A549 (cell line): Measurements from ENCODE around the gene KIAA0930. TPM values are rescaled to one million over a fixed set of nuclear protein-coding genes. Genes with fewer than 3 reads are reported as not detected.

Experiments
- ATAC-seq, 2 experiments: fragments of 200-7000 bp in 1 of 2; fragments of >200 bp in 1 of 2; cut with Nextera tagmentation in 1 of 2; cut with Tn5 transposase in 1 of 2; 3 replicates each; pipeline versions ENCODE4 v1.8.0 to v1.9.1; 2018 to 2020; ENCODE audit warnings: mild to moderate bottlenecking in 1 of 2, moderate library complexity in 1 of 2
- CTCF ChIA-PET: fragments of 300-600 bp; sonication (Branson Sonifier 250); formaldehyde crosslinking; extraction: SDS; loops from one replicate; lab custom pipeline; 2021; ENCODE audit warnings: antibody characterized with exemption, inconsistent platforms; lab: Yijun Ruan, JAX
- POLR2A ChIA-PET: fragments of 350-600 bp; formaldehyde crosslinking; extraction: SDS; loops from one replicate; lab custom pipeline; 2021; ENCODE audit warnings: antibody characterized with exemption, inconsistent platforms; lab: Yijun Ruan, JAX
- DNase-seq, 2 experiments: peaks; one replicate each; pipeline versions ENCODE4 v3.0.0 to v3.0.0-alpha.2; 2011 to 2016; ENCODE audit warnings: low read depth in 1 of 2, low spot score in 1 of 2
- FAIRE-seq: peaks from 2 replicates; lab custom pipeline; 2011; peaks lifted over from hg19 to GRCh38; lab: Jason Lieb, UNC
- H3K27ac ChIP-seq, 2 experiments: fragments of >200 bp; sonication (Bioruptor Twin); formaldehyde crosslinking; 3 replicates each; pipeline ENCODE4 v1.5.1; 2016 to 2017
- H3K4me1 ChIP-seq: fragments of >200 bp; sonication (Bioruptor Twin); formaldehyde crosslinking; 3 replicates; pipeline ENCODE4 v1.6.1; 2016
- H3K4me2 ChIP-seq: fragments of >200 bp; sonication (Bioruptor Twin); formaldehyde crosslinking; 3 replicates; pipeline ENCODE4 v1.6.1; 2016
- H3K4me3 ChIP-seq: fragments of >200 bp; sonication (Bioruptor Twin); formaldehyde crosslinking; 3 replicates; pipeline ENCODE4 v1.5.1; 2016
- H3K9me3 ChIP-seq: fragments of >200 bp; sonication (Bioruptor Twin); formaldehyde crosslinking; 3 replicates; pipeline ENCODE4 v1.6.1; 2016
- BHLHE40 ChIP-seq: IDR thresholded peaks from 2 replicates; pipeline ENCODE4 v1.6.1; 2012; ENCODE audit warnings: low read depth, low read length, inconsistent platforms
- CBX8 ChIP-seq: fragments of 200-600 bp; sonication (generic); IDR thresholded peaks from 2 replicates; pipeline ENCODE4 v1.6.1; 2016
- CEBPB ChIP-seq, 2 experiments: fragments of >200 bp in 1 of 2; sonication (Bioruptor Twin) in 1 of 2; formaldehyde crosslinking in 1 of 2; IDR thresholded peaks; 2 replicates each; pipeline ENCODE4 v1.6.1; 2012 to 2016
- CHD4 ChIP-seq: fragments of 200-600 bp; sonication (generic); IDR thresholded peaks from 2 replicates; pipeline ENCODE4 v1.6.1; 2016; ENCODE audit warnings: antibody characterized with exemption, mild to moderate bottlenecking, borderline replicate concordance
- CTCF ChIP-seq: fragments of >200 bp; sonication (Bioruptor Twin); formaldehyde crosslinking; IDR thresholded peaks from 3 replicates; pipeline ENCODE4 v1.5.1; 2016
- E2F6 ChIP-seq: IDR thresholded peaks from 2 replicates; pipeline ENCODE4 v1.6.1; 2012; ENCODE audit warnings: low read depth, borderline replicate concordance
- ELK1 ChIP-seq: fragments of 150-350 bp; IDR thresholded peaks from 2 replicates; pipeline ENCODE4 v1.6.1; 2014; ENCODE audit warnings: low read depth, mild to moderate bottlenecking, low read length
- FOSB ChIP-seq: fragments of 250-450 bp; sonication (Bioruptor Pico); IDR thresholded peaks from 2 replicates; pipeline ENCODE4 v1.5.0; 2020; ENCODE audit warnings: mild to moderate bottlenecking, moderate library complexity
- FOSL2 ChIP-seq, 2 experiments: fragments of 450-650 bp in 1 of 2; fragments of >200 bp in 1 of 2; sonication (Bioruptor Twin) in 1 of 2; formaldehyde crosslinking; IDR thresholded peaks; 2 replicates each; pipeline versions ENCODE4 v1.5.0 to v1.6.1; 2016 to 2020; ENCODE audit warnings: mild to moderate bottlenecking in 1 of 2, moderate library complexity in 1 of 2
- GATA3 ChIP-seq: IDR thresholded peaks from 2 replicates; pipeline ENCODE4 v1.6.1; 2012; ENCODE audit warnings: borderline replicate concordance
- HES2 ChIP-seq: fragments of >200 bp; sonication (Bioruptor Twin); formaldehyde crosslinking; IDR thresholded peaks from 2 replicates; pipeline ENCODE4 v1.6.1; 2016
- HOXA7 ChIP-seq: fragments of 250-450 bp; sonication (Bioruptor Pico); IDR thresholded peaks from 2 replicates; pipeline ENCODE4 v1.5.0; 2020; ENCODE audit warnings: mild to moderate bottlenecking, moderate library complexity
- HOXB13 ChIP-seq: fragments of 250-450 bp; sonication (Bioruptor Pico); IDR thresholded peaks from 2 replicates; pipeline ENCODE4 v1.5.0; 2020; ENCODE audit warnings: low read depth, mild to moderate bottlenecking, moderate library complexity
- JUN ChIP-seq, 2 experiments: fragments of >200 bp; sonication (Bioruptor Twin); formaldehyde crosslinking; IDR thresholded peaks; 2 replicates in 1 of 2; 3 replicates in 1 of 2; pipeline ENCODE4 v1.6.1; 2016 to 2017
- MAFK ChIP-seq: fragments of 450-650 bp; IDR thresholded peaks from 2 replicates; pipeline ENCODE4 v1.6.1; 2014; ENCODE audit not compliant: partially characterized antibody
- MAZ ChIP-seq: fragments of 150-350 bp; IDR thresholded peaks from 2 replicates; pipeline ENCODE4 v1.6.1; 2014; ENCODE audit warnings: antibody characterized with exemption, low read depth, low read length, borderline replicate concordance
- MYC ChIP-seq: IDR thresholded peaks from 2 replicates; pipeline ENCODE4 v1.6.1; 2012; ENCODE audit warnings: mild to moderate bottlenecking, inconsistent platforms, low read length, improper control_type of control experiment, borderline replicate concordance
- NFE2L2 ChIP-seq: fragments of 150-350 bp; conservative IDR thresholded peaks from 2 replicates; pipeline ENCODE4 v1.6.1; 2014; ENCODE audit warnings: low read length
- RARB ChIP-seq: fragments of 250-450 bp; sonication (Bioruptor Pico); IDR thresholded peaks from 2 replicates; pipeline ENCODE4 v1.8.0; 2021; ENCODE audit warnings: mild to moderate bottlenecking, moderate library complexity
- RFX5 ChIP-seq: fragments of 450-650 bp; IDR thresholded peaks from 2 replicates; pipeline ENCODE4 v1.7.1; 2014; ENCODE audit warnings: antibody characterized with exemption, mild to moderate bottlenecking, moderate library complexity
- RNF2 ChIP-seq: fragments of 200-600 bp; sonication (generic); IDR thresholded peaks from 2 replicates; pipeline ENCODE4 v1.6.1; 2016; ENCODE audit warnings: low read depth, mild to moderate bottlenecking, antibody characterized with exemption, moderate library complexity, borderline replicate concordance
- SMC3 ChIP-seq: fragments of >200 bp; sonication (Bioruptor Twin); formaldehyde crosslinking; IDR thresholded peaks from 3 replicates; pipeline ENCODE4 v1.6.1; 2018; ENCODE audit warnings: inconsistent platforms
- TP53 ChIP-seq: fragments of 250-450 bp; sonication (Bioruptor Pico); IDR thresholded peaks from 2 replicates; pipeline ENCODE4 v1.5.0; 2021; ENCODE audit warnings: mild to moderate bottlenecking, moderate library complexity
- ZNF302 ChIP-seq: fragments of 250-450 bp; sonication (Bioruptor Pico); IDR thresholded peaks from 2 replicates; pipeline ENCODE4 v1.9.0; 2021; ENCODE audit warnings: inconsistent platforms, mild to moderate bottlenecking, moderate library complexity
- WGBS: methylation state at CpG from one replicate; pipeline ENCODE4 v1.1.6; 2017; ENCODE audit errors: missing lambda C conversion rate; 5-methylcytosine and 5-hydroxymethylcytosine counted together
- polyA plus RNA-seq, 4 experiments: library from polyadenylated mRNA; depleted of rRNA in 3 of 4; stranded (reverse); fragments of >200 nt; fragmentation: RNase III in 1 of 4; extraction: RNeasy Plus Mini Kit Qiagen cat#74134 plus additional on column Dnase treatment in 1 of 4; gene quantifications; 2 replicates in 3 of 4; 3 replicates in 1 of 4; pipeline ENCODE4 v1.2.3, GENCODE V29; 2011 to 2017

The KIAA0930 gene
- polyA plus RNA-seq, 2 of the 4 experiments (the other 2 are of a cell fraction): 47.7 to 60.0 TPM

GRCh38 chr22:45246060-45246985 is 5.6 kb upstream of the KIAA0930 start (continued):
- TF ChIP-seq ELK1: no peak
- TF ChIP-seq CTCF: no peak
- peak; percentile 64 for TF ChIP-seq FOSL2 (IDR thresholded peaks at IDR 0.05)
- peak; percentile 91 for TF ChIP-seq FOSL2 (CRISPR knock-in tag; IDR thresholded peaks at IDR 0.05)
- no peak for TF ChIP-seq CBX8
- TF ChIP-seq HES2: no peak
- TF ChIP-seq HOXA7 (CRISPR knock-in tag): no peak
- TF ChIP-seq TP53 (CRISPR knock-in tag): no peak
- no peak for TF ChIP-seq BHLHE40

GRCh38 chr22:45244916-45245315 is 4.2 kb upstream of the KIAA0930 start:
- peak overlapping the region; percentile 99; the same call in 1 of the 3 replicates for H3K4me2 ChIP-seq
- CTCF ChIA-PET: interaction anchor here (1.5 to 2.3 kb wide), 3 partner anchors 11 to 198 kb away, joined by 5 to 10 read pairs (median 5); no protein-coding TSS in a partner anchor

DNA sequence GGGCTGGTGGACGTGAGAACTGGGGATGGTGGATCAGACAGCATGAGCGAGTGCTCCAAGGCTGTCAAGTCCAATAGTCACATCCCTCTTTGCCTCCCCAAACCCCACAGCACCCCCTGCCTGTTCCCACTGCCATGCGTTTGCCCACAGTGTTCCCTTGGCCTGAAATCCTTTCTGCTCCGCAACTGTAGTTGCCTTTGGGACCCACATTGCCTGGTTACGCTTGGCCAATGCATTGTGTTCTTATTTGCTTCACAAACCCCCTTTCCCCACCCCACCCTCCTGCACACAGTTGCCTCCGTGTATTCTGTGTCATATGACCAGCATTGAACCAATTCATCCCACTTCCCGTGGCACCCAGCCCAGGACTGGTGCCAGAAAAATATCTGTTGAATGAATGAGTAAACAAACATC is 2.1 kb upstream of the KIAA0930 start:
- H3K4me3 ChIP-seq: no peak overlapping the region
- DNase-seq (peak in 1 of 2 experiments; percentile 47), ATAC-seq (no peak), FAIRE-seq (no peak)
- H3K27ac ChIP-seq: peak overlapping the region; percentile 64 to 90
- H3K4me1 ChIP-seq: peaks cover 62% of the 10 kb centered on the region
- TF ChIP-seq RFX5 (no peak), FOSB (no peak), CHD4 (no peak), HOXB13 (CRISPR knock-in tag) (no peak), RARB (CRISPR knock-in tag) (no peak), CEBPB (IDR thresholded peaks at IDR 0.05) (no peak), MYC (no peak)
- POLR2A ChIA-PET: no interaction called here
- H3K4me2 ChIP-seq: peak overlapping the region; percentile 31
- WGBS: 49% methylated on average over 7 of the region's 7 CpGs
- CTCF ChIA-PET: no interaction called here
- no peaks in the 10 kb centered on the region for H3K9me3 ChIP-seq

More at GRCh38 chr22:45244916-45245315, 4.2 kb upstream of the KIAA0930 start:
- 76% methylated on average over 4 of the region's 4 CpGs for WGBS
- ATAC-seq: no peak
- no peak for DNase-seq
- Histone ChIP-seq H3K4me3 (no peak overlapping the region), H3K9me3 (no peaks in the 10 kb centered on the region), H3K27ac (peak overlapping the region; percentile 93 to 100), H3K4me1 (peaks cover 60% of the 10 kb centered on the region)
- FAIRE-seq: no peak
- TF ChIP-seq RARB (CRISPR knock-in tag) (no peak), ZNF302 (CRISPR knock-in tag) (no peak), HOXA7 (CRISPR knock-in tag) (no peak), MAFK (no peak), MAZ (no peak), GATA3 (no peak), RNF2 (no peak), E2F6 (no peak), NFE2L2 (no peak), SMC3 (no peak), JUN (IDR thresholded peaks at IDR 0.05) (no peak)
- POLR2A ChIA-PET: no interaction called here
